HCT116 (cell line): Measurements from ENCODE around the gene KRTAP19-4. TPM values are rescaled to one million over a fixed set of nuclear protein-coding genes. Genes with fewer than 3 reads are reported as not detected.

Experiments used
- ATAC-seq: fragments of 200-7000 bp; cut with Tn5 transposase; 2 replicates; pipeline ENCODE4 v1.9.1; 2020; ENCODE audit warnings: mild to moderate bottlenecking, moderate library complexity
- BruUV-seq: library from RNA; stranded (reverse); fragments of 400-500 nt; replicated peaks from 2 replicates; lab custom pipeline; 2021; lab: Mats Ljungman, UMichigan
- CTCF ChIA-PET: fragments of 300-600 bp; sonication (Branson Sonifier 250); formaldehyde crosslinking; loops from one replicate; lab custom pipeline; 2021; ENCODE audit warnings: antibody characterized with exemption; lab: Charles Lee
- POLR2A ChIA-PET: fragments of 300-600, 350-600 bp; sonication (Branson Sonifier 250); formaldehyde crosslinking; loops from one replicate; lab custom pipeline; 2021; ENCODE audit warnings: antibody characterized with exemption; lab: Charles Lee
- RAD21 ChIA-PET, 2 experiments: fragments of 300-600 bp; sonication (Branson Sonifier 250); formaldehyde crosslinking; loops; one replicate each; lab custom pipeline; 2023; ENCODE audit warnings: low total read pairs in 2 of 2; ENCODE audit not compliant: uncharacterized antibody in 2 of 2, unreplicated experiment in 2 of 2, low non-redundant PET in 1 of 2; lab: Charles Lee
- DNase-seq: peaks from one replicate; pipeline ENCODE4 v3.0.0-alpha.2; 2010; ENCODE audit warnings: low read depth, low spot score
- H2AFZ ChIP-seq: fragments of 200-600 bp; shearing (Covaris generic), sonication (generic); 2 replicates; pipeline ENCODE4 v1.6.1; 2017; ENCODE audit warnings: low read depth, mixed run types, mixed read lengths, antibody characterized with exemption, low read length; ENCODE audit not compliant: poor library complexity, severe bottlenecking
- H3K27ac ChIP-seq: 2 replicates; pipeline ENCODE4 v1.5.1; 2012; ENCODE audit warnings: low read depth, low read length
- H3K27me3 ChIP-seq: fragments of 200-600 bp; sonication (generic); 2 replicates; pipeline ENCODE4 v1.6.1; 2016; ENCODE audit warnings: mixed run types, low read length, mixed read lengths; ENCODE audit not compliant: insufficient read depth
- H3K36me3 ChIP-seq, 2 experiments: fragments of 200-500 bp in 1 of 2; fragments of 200-600 bp in 1 of 2; sonication (Bioruptor generic) in 1 of 2; sonication (generic) in 1 of 2; 2 replicates each; pipeline versions ENCODE4 v1.5.1 to v1.6.1; 2014 to 2016; ENCODE audit warnings: low read length in 2 of 2, inconsistent platforms in 1 of 2, mixed read lengths in 1 of 2, mixed run types in 1 of 2; ENCODE audit not compliant: insufficient read depth in 2 of 2, control insufficient read depth in 1 of 2
- H3K4me1 ChIP-seq, 2 experiments: fragments of 200-600 bp in 1 of 2; sonication (generic) in 1 of 2; 2 replicates each; pipeline versions ENCODE4 v1.5.1 to v1.6.1; 2012 to 2017; ENCODE audit warnings: low read length in 2 of 2, inconsistent platforms in 1 of 2, mild to moderate bottlenecking in 1 of 2, mixed read lengths in 1 of 2, mixed run types in 1 of 2, moderate library complexity in 1 of 2; ENCODE audit not compliant: insufficient read depth in 2 of 2, control insufficient read depth in 1 of 2
- H3K4me2 ChIP-seq: fragments of 200-600 bp; sonication (generic); 2 replicates; pipeline ENCODE4 v1.6.1; 2017; ENCODE audit warnings: mixed run types, low read length, mixed read lengths
- H3K4me3 ChIP-seq, 2 experiments: fragments of 200-600 bp in 1 of 2; sonication (generic) in 1 of 2; replicated peaks in 1 of 2; 2 replicates each; pipeline ENCODE4 v1.5.1; 2011 to 2016; ENCODE audit warnings: low read length in 2 of 2, control low read depth in 1 of 2, low read depth in 1 of 2, mild to moderate bottlenecking in 1 of 2, mixed read lengths in 1 of 2, mixed run types in 1 of 2
- H3K79me2 ChIP-seq: fragments of 200-600 bp; sonication (generic); 2 replicates; pipeline ENCODE4 v1.6.1; 2017; ENCODE audit warnings: mild to moderate bottlenecking, mixed run types, low read length, moderate library complexity, mixed read lengths; ENCODE audit not compliant: insufficient read depth
- H3K9ac ChIP-seq: fragments of 200-600 bp; sonication (generic); 2 replicates; pipeline ENCODE4 v1.6.1; 2016; ENCODE audit warnings: low read length, mixed read lengths
- H3K9me2 ChIP-seq: fragments of 200-600 bp; sonication (generic), shearing (Covaris generic); 2 replicates; pipeline ENCODE4 v1.6.1; 2017; ENCODE audit warnings: mixed run types, mild to moderate bottlenecking, moderate library complexity; ENCODE audit not compliant: insufficient read depth
- H3K9me3 ChIP-seq, 2 experiments: fragments of 200-500 bp in 1 of 2; fragments of 200-600 bp in 1 of 2; sonication (Bioruptor generic) in 1 of 2; sonication (generic) in 1 of 2; 2 replicates each; pipeline ENCODE4 v1.6.1; 2014 to 2017; ENCODE audit warnings: low read length in 2 of 2, mixed read lengths in 2 of 2, inconsistent platforms in 1 of 2, low read depth in 1 of 2, mild to moderate bottlenecking in 1 of 2, mixed run types in 1 of 2, moderate library complexity in 1 of 2; ENCODE audit not compliant: control insufficient read depth in 1 of 2, insufficient read depth in 1 of 2
- H4K20me1 ChIP-seq: fragments of 200-600 bp; sonication (generic), shearing (Covaris generic); 2 replicates; pipeline ENCODE4 v1.6.1; 2017; ENCODE audit warnings: mixed run types, mild to moderate bottlenecking, moderate library complexity; ENCODE audit not compliant: insufficient read depth
- EGR1 ChIP-seq: IDR thresholded peaks from 2 replicates; pipeline ENCODE4 v1.6.1; 2012; ENCODE audit warnings: low read depth
- JUND ChIP-seq: IDR thresholded peaks from 2 replicates; pipeline ENCODE4 v1.6.1; 2012
- POLR2A ChIP-seq: IDR thresholded peaks from 2 replicates; pipeline ENCODE4 v1.7.0; 2011; ENCODE audit warnings: borderline replicate concordance; ENCODE audit not compliant: insufficient read depth, insufficient read length; ENCODE audit errors: extremely low read depth
- YY1 ChIP-seq: IDR thresholded peaks from 2 replicates; pipeline ENCODE4 v1.6.1; 2011; ENCODE audit warnings: low read length, low read depth, moderate library complexity, mild to moderate bottlenecking; ENCODE audit not compliant: insufficient replicate concordance; ENCODE audit errors: extremely low read depth
- ZFX ChIP-seq: fragments of 450-650 bp; IDR thresholded peaks from 2 replicates; pipeline ENCODE4 v1.6.1; 2017
- ZNF274 ChIP-seq: fragments of 200-500 bp; sonication (Bioruptor generic); IDR thresholded peaks from 2 replicates; pipeline ENCODE4 v1.6.1; 2014; ENCODE audit warnings: mild to moderate bottlenecking, low read depth, low read length, inconsistent platforms
- intact Hi-C: fragments of 100-400 bp; cut with micrococcal nuclease; formaldehyde crosslinking; loops from 2 replicates; pipeline ENCODE4 v1.10.0; 2022
- total RNA-seq: library from RNA; stranded (reverse); gene quantifications from one replicate; pipeline ENCODE4 v1.2.1, GENCODE V29; 2021; ENCODE audit not compliant: unreplicated experiment

Gene KRTAP19-4
- total RNA-seq, 1 experiment from 2014 or later: not detected

- H3K27me3 ChIP-seq: no peaks in the 10 kb centered on the region
- no peak for TF ChIP-seq ZFX
- no peak for TF ChIP-seq POLR2A
- TF ChIP-seq JUND: no peak
- no peak for TF ChIP-seq ZNF274
- no peak for TF ChIP-seq EGR1
- intact Hi-C loops: no loop called here
- H3K9me2 ChIP-seq: no peaks in the 10 kb centered on the region
- no peak overlapping the region for H3K4me2 ChIP-seq
- ChIA-PET CTCF (no interaction called here), RAD21 (no interaction called here), POLR2A (no interaction called here)
- no peak for ATAC-seq
- no peak overlapping the region for H3K27ac ChIP-seq
- H3K9ac ChIP-seq: no peak overlapping the region
- no peak for DNase-seq
- peaks cover 0 to 21% of the 10 kb centered on the region in 2 experiments; a peak in 2 of 4 replicates for H3K9me3 ChIP-seq
- H3K4me1 ChIP-seq: no peaks in the 10 kb centered on the region
- no peaks in the 10 kb centered on the region for H4K20me1 ChIP-seq
- H3K36me3 ChIP-seq: no peaks in the 10 kb centered on the region
- BruUV-seq: no TSS peak
- no peak overlapping the region for H3K4me3 ChIP-seq
- no peak overlapping the region for H2AFZ ChIP-seq
- H3K79me2 ChIP-seq: no peaks in the 10 kb centered on the region
These were observed 19.0 kb downstream of the KRTAP19-4 start for GRCh38 chr21:30478004-30478403.

DNA sequence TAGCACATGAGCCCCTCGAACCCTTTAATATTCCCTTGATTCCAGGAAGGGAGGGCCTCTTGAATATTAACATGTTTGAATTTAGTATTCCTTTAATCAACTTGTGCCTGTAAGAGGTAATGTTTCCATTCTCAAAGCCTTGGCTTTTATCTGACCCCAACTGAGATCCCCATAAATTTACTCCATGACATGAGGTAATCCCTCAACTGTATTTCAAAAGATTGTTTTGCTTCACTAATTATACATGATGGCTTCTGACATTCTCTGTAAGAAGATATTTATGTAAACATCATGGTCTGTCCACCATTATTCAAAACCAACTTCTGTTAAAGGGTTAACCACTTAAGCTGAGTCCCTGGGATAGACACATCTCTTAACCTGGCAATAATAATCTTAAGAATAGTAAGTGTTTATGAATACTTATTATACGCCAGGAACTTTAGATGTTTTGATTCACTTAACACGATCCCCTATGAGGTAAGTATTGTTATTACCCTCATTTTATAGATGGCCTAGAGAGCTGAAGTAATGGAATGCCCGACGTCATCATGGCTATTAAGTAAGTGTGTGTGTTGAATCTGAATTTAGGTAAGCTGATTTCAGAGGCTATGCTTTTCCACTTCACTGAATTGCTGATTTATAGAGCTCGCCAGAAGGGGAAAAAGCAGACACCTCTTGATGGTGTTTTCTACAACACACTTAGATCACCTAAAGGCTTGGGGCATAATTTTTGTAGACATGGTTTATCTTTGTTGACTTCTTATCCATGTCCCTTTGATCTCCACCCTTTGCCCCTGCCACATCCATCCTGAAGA is 27.9 kb downstream of the KRTAP19-4 start:
- Histone ChIP-seq H2AFZ (no peak overlapping the region), H3K4me1 (no peaks in the 10 kb centered on the region), H3K27ac (no peak overlapping the region), H3K9me2 (no peaks in the 10 kb centered on the region), H3K4me3 (no peak overlapping the region), H3K27me3 (no peaks in the 10 kb centered on the region)
- ChIA-PET RAD21 (no interaction called here), CTCF (no interaction called here)
- no TSS peak for BruUV-seq
- no peak for DNase-seq
- TF ChIP-seq YY1: no peak
- TF ChIP-seq, all 23 proteins: peak for 0
- H3K79me2 ChIP-seq: no peaks in the 10 kb centered on the region
- H4K20me1 ChIP-seq: no peaks in the 10 kb centered on the region
- no peak overlapping the region for H3K9ac ChIP-seq
- peaks cover under 1 to 23% of the 10 kb centered on the region in 2 experiments; a peak in 3 of 4 replicates for H3K9me3 ChIP-seq
- POLR2A ChIA-PET: no interaction called here
- no peak overlapping the region for H3K4me2 ChIP-seq
- intact Hi-C loops: no loop called here
- no peaks in the 10 kb centered on the region for H3K36me3 ChIP-seq
- ATAC-seq: no peak
